A549 (cell line): ENCODE measurements around the gene PBX1. TPM values are rescaled to one million over a fixed set of nuclear protein-coding genes. Genes with fewer than 3 reads are reported as not detected.

Experiments
- ATAC-seq, 2 experiments: fragments of 200-7000 bp in 1 of 2; fragments of >200 bp in 1 of 2; cut with Nextera tagmentation in 1 of 2; cut with Tn5 transposase in 1 of 2; 3 replicates each; pipeline versions ENCODE4 v1.8.0 to v1.9.1; 2018 to 2020; ENCODE audit warnings: mild to moderate bottlenecking in 1 of 2, moderate library complexity in 1 of 2
- CTCF ChIA-PET: fragments of 300-600 bp; sonication (Branson Sonifier 250); formaldehyde crosslinking; extraction: SDS; loops from one replicate; lab custom pipeline; 2021; ENCODE audit warnings: antibody characterized with exemption, inconsistent platforms; lab: Yijun Ruan, JAX
- POLR2A ChIA-PET: fragments of 350-600 bp; formaldehyde crosslinking; extraction: SDS; loops from one replicate; lab custom pipeline; 2021; ENCODE audit warnings: antibody characterized with exemption, inconsistent platforms; lab: Yijun Ruan, JAX
- DNase-seq, 2 experiments: peaks; one replicate each; pipeline versions ENCODE4 v3.0.0 to v3.0.0-alpha.2; 2011 to 2016; ENCODE audit warnings: low read depth in 1 of 2, low spot score in 1 of 2
- FAIRE-seq: peaks from 2 replicates; lab custom pipeline; 2011; peaks lifted over from hg19 to GRCh38; lab: Jason Lieb, UNC
- H3K27ac ChIP-seq, 2 experiments: fragments of >200 bp; sonication (Bioruptor Twin); formaldehyde crosslinking; 3 replicates each; pipeline ENCODE4 v1.5.1; 2016 to 2017
- H3K4me1 ChIP-seq: fragments of >200 bp; sonication (Bioruptor Twin); formaldehyde crosslinking; 3 replicates; pipeline ENCODE4 v1.6.1; 2016
- H3K4me2 ChIP-seq: fragments of >200 bp; sonication (Bioruptor Twin); formaldehyde crosslinking; 3 replicates; pipeline ENCODE4 v1.6.1; 2016
- H3K4me3 ChIP-seq: fragments of >200 bp; sonication (Bioruptor Twin); formaldehyde crosslinking; 3 replicates; pipeline ENCODE4 v1.5.1; 2016
- H3K9me3 ChIP-seq: fragments of >200 bp; sonication (Bioruptor Twin); formaldehyde crosslinking; 3 replicates; pipeline ENCODE4 v1.6.1; 2016
- ATOH8 ChIP-seq: fragments of 250-450 bp; sonication (Bioruptor Pico); IDR thresholded peaks from 2 replicates; pipeline ENCODE4 v1.5.0; 2020; ENCODE audit warnings: low read depth, mild to moderate bottlenecking, moderate library complexity
- BCL3 ChIP-seq: fragments of >200 bp; sonication (Bioruptor Twin); formaldehyde crosslinking; IDR thresholded peaks from 3 replicates; pipeline ENCODE4 v1.6.1; 2016
- BHLHE40 ChIP-seq: IDR thresholded peaks from 2 replicates; pipeline ENCODE4 v1.6.1; 2012; ENCODE audit warnings: low read depth, low read length, inconsistent platforms
- CBX2 ChIP-seq: fragments of 200-600 bp; sonication (generic); IDR thresholded peaks from 2 replicates; pipeline ENCODE4 v1.6.1; 2016; ENCODE audit warnings: low read depth, mild to moderate bottlenecking, borderline replicate concordance
- CBX8 ChIP-seq: fragments of 200-600 bp; sonication (generic); IDR thresholded peaks from 2 replicates; pipeline ENCODE4 v1.6.1; 2016
- CEBPB ChIP-seq, 2 experiments: fragments of >200 bp in 1 of 2; sonication (Bioruptor Twin) in 1 of 2; formaldehyde crosslinking in 1 of 2; IDR thresholded peaks; 2 replicates each; pipeline ENCODE4 v1.6.1; 2012 to 2016
- CHD4 ChIP-seq: fragments of 200-600 bp; sonication (generic); IDR thresholded peaks from 2 replicates; pipeline ENCODE4 v1.6.1; 2016; ENCODE audit warnings: antibody characterized with exemption, mild to moderate bottlenecking, borderline replicate concordance
- FOSB ChIP-seq: fragments of 250-450 bp; sonication (Bioruptor Pico); IDR thresholded peaks from 2 replicates; pipeline ENCODE4 v1.5.0; 2020; ENCODE audit warnings: mild to moderate bottlenecking, moderate library complexity
- FOSL2 ChIP-seq, 2 experiments: fragments of 450-650 bp in 1 of 2; fragments of >200 bp in 1 of 2; sonication (Bioruptor Twin) in 1 of 2; formaldehyde crosslinking; IDR thresholded peaks; 2 replicates each; pipeline versions ENCODE4 v1.5.0 to v1.6.1; 2016 to 2020; ENCODE audit warnings: mild to moderate bottlenecking in 1 of 2, moderate library complexity in 1 of 2
- FOXS1 ChIP-seq: fragments of 250-450 bp; sonication (Bioruptor Pico); IDR thresholded peaks from 2 replicates; pipeline ENCODE4 v1.5.0; 2020; ENCODE audit warnings: mild to moderate bottlenecking, moderate library complexity
- GATA3 ChIP-seq: IDR thresholded peaks from 2 replicates; pipeline ENCODE4 v1.6.1; 2012; ENCODE audit warnings: borderline replicate concordance
- HOXA7 ChIP-seq: fragments of 250-450 bp; sonication (Bioruptor Pico); IDR thresholded peaks from 2 replicates; pipeline ENCODE4 v1.5.0; 2020; ENCODE audit warnings: mild to moderate bottlenecking, moderate library complexity
- HOXB5 ChIP-seq: fragments of 250-450 bp; sonication (Bioruptor Pico); IDR thresholded peaks from 2 replicates; pipeline ENCODE4 v1.5.0; 2020; ENCODE audit warnings: mild to moderate bottlenecking, moderate library complexity
- KDM1A ChIP-seq: fragments of 200-600 bp; sonication (generic); IDR thresholded peaks from 2 replicates; pipeline ENCODE4 v1.6.1; 2016; ENCODE audit warnings: low read depth, mild to moderate bottlenecking
- KDM5A ChIP-seq: fragments of 200-600 bp; sonication (generic); IDR thresholded peaks from 2 replicates; pipeline ENCODE4 v1.6.1; 2016; ENCODE audit warnings: antibody characterized with exemption, mild to moderate bottlenecking
- MAZ ChIP-seq: fragments of 150-350 bp; IDR thresholded peaks from 2 replicates; pipeline ENCODE4 v1.6.1; 2014; ENCODE audit warnings: antibody characterized with exemption, low read depth, low read length, borderline replicate concordance
- MYC ChIP-seq: IDR thresholded peaks from 2 replicates; pipeline ENCODE4 v1.6.1; 2012; ENCODE audit warnings: mild to moderate bottlenecking, inconsistent platforms, low read length, improper control_type of control experiment, borderline replicate concordance
- NFE2L2 ChIP-seq: fragments of 150-350 bp; conservative IDR thresholded peaks from 2 replicates; pipeline ENCODE4 v1.6.1; 2014; ENCODE audit warnings: low read length
- PBX3 ChIP-seq: IDR thresholded peaks from 2 replicates; pipeline ENCODE4 v1.6.1; 2012
- PHF8 ChIP-seq: fragments of 200-600 bp; sonication (generic); IDR thresholded peaks from 2 replicates; pipeline ENCODE4 v1.6.1; 2016; ENCODE audit warnings: low read depth, mild to moderate bottlenecking, antibody characterized with exemption, moderate library complexity, borderline replicate concordance
- POLR2A ChIP-seq: IDR thresholded peaks from 2 replicates; pipeline ENCODE4 v1.6.1; 2012; ENCODE audit warnings: mild to moderate bottlenecking, low read length
- POLR2AphosphoS2 ChIP-seq: conservative IDR thresholded peaks from 2 replicates; pipeline ENCODE4 v1.6.1; 2012; ENCODE audit warnings: low read length, improper control_type of control experiment, inconsistent platforms
- RAD21 ChIP-seq, 2 experiments: fragments of >200 bp in 1 of 2; sonication (Bioruptor Twin) in 1 of 2; formaldehyde crosslinking in 1 of 2; IDR thresholded peaks in 1 of 2; conservative IDR thresholded peaks in 1 of 2; 2 replicates in 1 of 2; 3 replicates in 1 of 2; pipeline ENCODE4 v1.6.1; 2012 to 2018; ENCODE audit warnings: inconsistent platforms in 1 of 2
- SMC3 ChIP-seq: fragments of >200 bp; sonication (Bioruptor Twin); formaldehyde crosslinking; IDR thresholded peaks from 3 replicates; pipeline ENCODE4 v1.6.1; 2018; ENCODE audit warnings: inconsistent platforms
- TFCP2L1 ChIP-seq: fragments of 250-450 bp; sonication (Bioruptor Pico); IDR thresholded peaks from 2 replicates; pipeline ENCODE4 v1.5.0; 2021; ENCODE audit warnings: mild to moderate bottlenecking
- ZC3H11A ChIP-seq: fragments of 450-650 bp; IDR thresholded peaks from 2 replicates; pipeline ENCODE4 v1.6.1; 2014; ENCODE audit warnings: antibody characterized with exemption, mild to moderate bottlenecking
- ZFP36 ChIP-seq: fragments of 450-650 bp; IDR thresholded peaks from 2 replicates; pipeline ENCODE4 v1.6.1; 2014; ENCODE audit warnings: borderline replicate concordance; ENCODE audit not compliant: partially characterized antibody
- ZNF302 ChIP-seq: fragments of 250-450 bp; sonication (Bioruptor Pico); IDR thresholded peaks from 2 replicates; pipeline ENCODE4 v1.9.0; 2021; ENCODE audit warnings: inconsistent platforms, mild to moderate bottlenecking, moderate library complexity
- WGBS: methylation state at CpG from one replicate; pipeline ENCODE4 v1.1.6; 2017; ENCODE audit errors: missing lambda C conversion rate; 5-methylcytosine and 5-hydroxymethylcytosine counted together
- polyA plus RNA-seq, 4 experiments: library from polyadenylated mRNA; depleted of rRNA in 3 of 4; stranded (reverse); fragments of >200 nt; fragmentation: RNase III in 1 of 4; extraction: RNeasy Plus Mini Kit Qiagen cat#74134 plus additional on column Dnase treatment in 1 of 4; gene quantifications; 2 replicates in 3 of 4; 3 replicates in 1 of 4; pipeline ENCODE4 v1.2.3, GENCODE V29; 2011 to 2017
- TF ChIP-seq, protein P1 (sequence below): IDR thresholded peaks from 2 replicates; pipeline ENCODE4 v1.6.1; 2012

PBX1 gene
- polyA plus RNA-seq, 2 of the 4 experiments (the other 2 are of a cell fraction): 47.8 to 61.5 TPM

DNA sequence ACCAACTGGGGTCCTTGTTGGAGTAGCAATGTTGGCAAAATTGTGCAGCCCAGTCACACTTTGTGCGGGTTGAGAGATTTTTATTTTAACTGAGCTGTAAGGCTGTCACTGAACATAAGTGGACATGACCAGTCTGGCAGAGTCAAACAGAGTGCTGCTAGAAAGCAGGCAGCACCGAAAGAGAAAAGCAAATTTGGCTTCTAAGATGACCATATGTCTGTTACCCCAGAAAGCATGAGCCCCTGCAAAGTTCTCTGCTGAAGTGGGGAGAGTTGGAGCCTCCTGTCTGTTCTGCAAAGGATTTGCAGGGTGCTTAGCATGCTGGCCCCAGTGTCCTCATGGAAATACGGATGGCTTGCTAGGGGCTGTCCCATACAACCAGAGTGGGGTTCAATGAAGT, 220.4 kb downstream of the PBX1 start (continued):
- TF ChIP-seq PBX3 (no peak), FOSL2 (IDR thresholded peaks at IDR 0.05) (no peak), FOSL2 (CRISPR knock-in tag; IDR thresholded peaks at IDR 0.05) (no peak), POLR2AphosphoS2 (no peak)

DNA sequence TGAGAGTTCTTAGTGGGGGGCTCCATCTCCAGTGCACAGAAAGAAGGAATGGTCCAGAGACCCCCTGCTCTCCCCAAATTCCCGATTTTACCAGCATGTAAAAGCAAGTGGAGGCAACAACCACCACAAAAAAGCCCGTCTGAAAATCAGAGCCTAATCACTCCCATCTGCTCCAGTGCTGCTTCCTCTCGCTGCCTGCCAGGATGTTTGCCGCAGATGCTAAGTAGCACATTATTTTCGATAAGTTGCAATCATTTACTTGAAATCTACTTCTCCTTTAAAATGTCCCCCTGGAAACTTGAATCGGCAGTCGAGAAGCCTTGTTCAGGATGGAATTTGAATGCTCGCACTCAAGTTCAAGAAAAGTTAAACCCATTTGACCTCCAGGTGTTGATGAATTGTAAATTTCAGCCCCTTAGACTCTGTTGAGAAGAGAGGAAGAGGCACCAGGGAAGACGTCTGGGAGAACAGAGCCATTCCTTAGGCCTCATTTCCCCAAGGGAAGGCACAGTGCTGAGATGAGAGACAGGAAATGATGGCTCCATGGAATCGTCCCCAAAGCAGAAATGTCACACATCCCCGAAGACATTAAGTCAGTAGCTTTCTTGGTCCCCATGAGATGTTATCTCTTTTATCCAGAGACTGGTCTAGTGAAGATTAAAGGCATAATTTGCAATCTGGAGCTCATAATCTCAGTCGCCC, 221.3 kb downstream of the PBX1 start:
- Histone ChIP-seq H3K27ac (peak overlapping the region; percentile 89 to 94), H3K9me3 (no peaks in the 10 kb centered on the region)
- ATAC-seq (0 out of 6 replicates have a peak, but pooled peaks of 1 of the 2 experiments have one; percentile 10), FAIRE-seq (no peak)
- 80% methylated on average over 12 of the region's 12 CpGs for WGBS
- ChIA-PET CTCF (no interaction called here), POLR2A (no interaction called here)
- TF ChIP-seq CBX8 (no peak), KDM1A (no peak), BCL3 (no peak), POLR2A (no peak), MAZ (no peak), RAD21 (conservative IDR thresholded peaks at IDR 0.05 in 1 of 2, IDR thresholded peaks at IDR 0.05 in 1 of 2) (no peak), PBX3 (no peak), NFE2L2 (no peak), FOSB (CRISPR knock-in tag) (no peak)
- TF ChIP-seq, all 56 proteins: peak for 0
- peak overlapping the region; percentile 31 for H3K4me2 ChIP-seq
- no peak for DNase-seq
- H3K4me3 ChIP-seq: no peak overlapping the region
- peaks cover 65% of the 10 kb centered on the region for H3K4me1 ChIP-seq

DNA sequence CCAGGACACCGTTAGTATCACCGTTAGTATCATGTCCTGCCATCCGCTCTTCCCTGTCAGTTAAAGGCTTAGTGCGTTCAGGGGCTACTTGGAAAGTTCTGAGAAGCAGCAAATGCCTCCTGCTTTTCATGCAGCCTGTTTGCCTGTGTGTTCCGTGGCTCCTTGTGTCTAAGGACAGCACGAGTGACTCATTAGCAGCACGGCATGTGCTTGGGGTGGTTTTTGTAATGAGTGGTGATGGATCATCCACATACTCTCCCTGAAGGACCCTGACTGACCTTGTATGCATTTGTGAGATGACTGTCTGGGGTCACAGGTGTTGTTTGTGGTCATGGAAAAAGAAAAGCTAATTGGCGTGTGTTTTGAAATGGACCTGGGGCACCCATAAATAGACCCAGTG, 221.9 kb downstream of the PBX1 start:
- WGBS: 59% methylated on average over 8 of the region's 8 CpGs
- DNase-seq (peak in 1 of 2 experiments; percentile 34), ATAC-seq (peak; percentile 67 to 72; a peak in 4 of 6 replicates), FAIRE-seq (no peak)
- Histone ChIP-seq H3K4me3 (no peak overlapping the region), H3K27ac (peak overlapping the region; percentile 89 to 94), H3K9me3 (no peaks in the 10 kb centered on the region), H3K4me2 (peak overlapping the region; percentile 31), H3K4me1 (peaks cover 65% of the 10 kb centered on the region)
- ChIA-PET POLR2A (interaction anchor here (0.9 kb wide), 1 partner anchor 32 kb away, joined by 3 read pairs; no protein-coding TSS in a partner anchor), CTCF (no interaction called here)
- TF ChIP-seq, protein P1, sequence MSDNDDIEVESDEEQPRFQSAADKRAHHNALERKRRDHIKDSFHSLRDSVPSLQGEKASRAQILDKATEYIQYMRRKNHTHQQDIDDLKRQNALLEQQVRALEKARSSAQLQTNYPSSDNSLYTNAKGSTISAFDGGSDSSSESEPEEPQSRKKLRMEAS: 0 out of 2 replicates have a peak, but pooled peaks have one; percentile 46
- TF ChIP-seq CBX8: no peak
- TF ChIP-seq SMC3: no peak
- TF ChIP-seq POLR2AphosphoS2: no peak
- no peak for TF ChIP-seq ZC3H11A
- TF ChIP-seq NFE2L2: no peak
- no peak for TF ChIP-seq CHD4
- no peak for TF ChIP-seq KDM5A
- TF ChIP-seq BCL3: no peak
- no peak for TF ChIP-seq ZNF302
- no peak for TF ChIP-seq CEBPB (IDR thresholded peaks at IDR 0.05)
- TF ChIP-seq TFCP2L1 (CRISPR knock-in tag): no peak
- TF ChIP-seq ATOH8 (CRISPR knock-in tag): no peak
- TF ChIP-seq HOXB5: no peak
- TF ChIP-seq ZFP36: no peak
- TF ChIP-seq BHLHE40: 0 out of 2 replicates have a peak, but pooled peaks have one; percentile 13
- no peak for TF ChIP-seq MAZ
- no peak for TF ChIP-seq HOXA7 (CRISPR knock-in tag)
- TF ChIP-seq PHF8: no peak
- no peak for TF ChIP-seq GATA3
- TF ChIP-seq FOSL2 (IDR thresholded peaks at IDR 0.05): 0 out of 2 replicates have a peak, but pooled peaks have one; percentile 22
- TF ChIP-seq FOSL2 (CRISPR knock-in tag; IDR thresholded peaks at IDR 0.05): peak; percentile 60
- TF ChIP-seq MYC: no peak
- TF ChIP-seq FOXS1 (CRISPR knock-in tag): no peak
- no peak for TF ChIP-seq CBX2
